HG03457 (cell line): ENCODE data around the gene SLC25A34.

Experiments
- ATAC-seq: cut with Tn5 transposase; IDR thresholded peaks from one replicate; pipeline ENCODE4 v1.9.1; 2021; ENCODE audit warnings: moderate number of reproducible peaks; ENCODE audit not compliant: unreplicated experiment

The SLC25A34 gene

GRCh38 chr1:15767941-15768340 is 31.9 kb downstream of the SLC25A34 start:
- no peak for ATAC-seq

GRCh38 chr1:15768388-15768787 is 32.3 kb downstream of the SLC25A34 start:
- no peak for ATAC-seq

DNA sequence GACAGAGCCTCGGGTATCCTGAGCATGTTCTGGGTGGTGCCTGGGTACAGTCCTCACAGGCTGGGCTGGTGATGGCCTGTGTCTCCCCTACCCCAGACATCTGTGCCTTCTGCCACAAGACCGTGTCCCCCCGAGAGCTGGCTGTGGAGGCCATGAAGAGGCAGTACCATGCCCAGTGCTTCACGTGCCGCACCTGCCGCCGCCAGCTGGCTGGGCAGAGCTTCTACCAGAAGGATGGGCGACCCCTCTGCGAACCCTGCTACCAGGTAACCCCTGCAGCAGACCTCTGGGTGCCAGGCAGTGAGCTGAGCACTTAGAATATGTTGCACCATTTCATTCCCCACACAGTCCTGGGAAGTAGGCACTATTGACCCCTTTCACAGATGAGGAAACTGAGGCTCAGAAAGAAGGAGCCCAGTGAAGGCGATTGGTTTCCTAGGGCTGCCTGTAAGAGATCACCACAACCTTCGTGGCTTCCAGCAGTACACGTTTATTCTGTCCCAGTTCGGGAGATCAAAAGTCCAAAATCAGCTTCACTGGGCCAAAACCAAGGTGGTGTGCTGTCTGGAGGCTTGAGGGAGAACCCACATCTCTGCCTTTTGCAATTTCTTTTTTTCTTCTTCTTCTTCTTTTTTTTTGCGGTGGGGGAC is 34.4 kb downstream of the SLC25A34 start:
- ATAC-seq: no peak

GRCh38 chr1:15771836-15772515 is 35.9 kb downstream of the SLC25A34 start:
- ATAC-seq: no peak

DNA sequence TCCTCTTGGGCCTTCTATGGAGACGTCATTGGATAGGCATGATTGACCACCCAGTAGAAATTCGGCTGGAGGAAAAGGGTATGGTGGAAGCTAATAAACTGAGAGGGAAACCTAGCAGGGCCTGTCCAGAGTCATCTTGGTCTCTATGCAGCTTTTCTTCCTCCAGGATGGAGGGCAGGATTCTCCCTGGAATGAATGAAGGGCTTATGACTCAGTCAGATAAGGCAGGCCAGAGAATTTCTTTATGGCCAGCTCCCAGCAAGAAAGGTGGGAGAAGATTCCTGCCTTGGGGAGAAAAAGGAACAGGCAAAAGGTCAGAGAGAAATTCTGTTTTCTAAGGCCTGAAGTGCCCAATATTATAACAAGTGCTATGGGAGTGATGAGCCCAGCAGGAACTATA is 39.6 kb downstream of the SLC25A34 start:
- no peak for ATAC-seq

GRCh38 chr1:15777909-15778707 is 42.0 kb downstream of the SLC25A34 start:
- ATAC-seq: no peak

DNA sequence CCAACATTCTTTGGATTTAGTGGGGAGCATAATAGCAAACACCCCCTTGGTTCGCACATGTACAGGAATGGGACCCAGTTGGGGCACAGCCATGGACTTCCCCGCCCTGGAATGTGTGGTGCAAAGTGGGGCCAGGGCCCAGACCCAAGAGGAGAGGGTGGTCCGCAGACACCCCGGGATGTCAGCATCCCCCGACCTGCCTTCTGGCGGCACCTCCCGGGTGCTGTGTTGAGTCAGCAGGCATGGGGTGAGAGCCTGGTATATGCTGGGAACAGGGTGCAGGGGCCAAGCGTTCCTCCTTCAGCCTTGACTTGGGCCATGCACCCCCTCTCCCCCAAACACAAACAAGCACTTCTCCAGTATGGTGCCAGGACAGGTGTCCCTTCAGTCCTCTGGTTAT is 49.6 kb downstream of the SLC25A34 start:
- no peak for ATAC-seq

DNA sequence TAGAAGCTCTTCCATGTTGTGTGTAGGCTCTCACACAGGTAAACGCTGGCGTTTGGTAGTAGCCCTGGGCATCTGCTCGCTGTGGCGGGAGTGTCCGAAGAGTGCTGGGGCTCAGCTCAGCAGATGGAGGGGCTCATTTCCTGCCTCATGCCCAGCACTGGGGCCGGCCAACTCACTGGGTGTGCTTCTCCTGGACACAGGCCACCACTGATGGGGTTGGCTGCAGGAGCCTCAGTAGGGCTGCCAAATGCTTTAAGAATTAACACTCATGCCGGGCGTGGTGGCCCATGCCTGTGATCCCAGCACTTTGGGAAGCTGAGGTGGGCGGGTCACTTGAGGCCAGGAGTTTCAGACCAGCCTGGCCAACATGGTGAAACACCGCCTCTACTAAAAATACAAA is 50.5 kb downstream of the SLC25A34 start:
- no peak for ATAC-seq

GRCh38 chr1:15788624-15789301 is 52.7 kb downstream of the SLC25A34 start:
- no peak for ATAC-seq
